Measurements from ENCODE around the gene LRRC63. TPM values are rescaled to one million over a fixed set of nuclear protein-coding genes. Genes with fewer than 3 reads are reported as not detected.

LRRC63 gene
- polyA plus RNA-seq, 1 of the 3 experiments (the other 2 are of a cell fraction): 0.03 TPM

DNA sequence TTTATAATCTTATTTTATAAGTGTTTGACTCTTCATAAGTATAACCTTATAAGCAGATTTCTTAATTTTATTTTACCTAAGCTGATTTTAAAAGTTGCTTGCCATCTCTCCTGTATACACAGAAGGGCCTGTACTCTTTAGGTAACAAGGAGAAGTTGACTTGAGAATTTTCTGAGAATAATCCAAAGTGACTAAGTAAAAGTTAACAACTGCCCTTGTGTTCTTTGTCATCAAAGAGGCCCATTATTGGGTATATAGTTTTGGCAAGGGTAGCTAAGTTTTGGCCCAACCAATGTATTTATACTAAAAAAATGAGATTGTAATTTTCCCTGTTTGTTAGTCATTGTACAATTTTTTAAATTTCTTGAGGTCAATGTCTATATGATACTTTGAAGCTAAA is 32.9 kb upstream of the LRRC63 start (continued):
- no peak for TF ChIP-seq FOXM1 (IDR thresholded peaks at IDR 0.05; ENCODE audit: low read depth)
- TF ChIP-seq CHD2 (IDR thresholded peaks at IDR 0.05; ENCODE audit: low read length, partially characterized antibody): no peak
- TF ChIP-seq TCF12 (IDR thresholded peaks at IDR 0.05): no peak
- TF ChIP-seq, protein P1, sequence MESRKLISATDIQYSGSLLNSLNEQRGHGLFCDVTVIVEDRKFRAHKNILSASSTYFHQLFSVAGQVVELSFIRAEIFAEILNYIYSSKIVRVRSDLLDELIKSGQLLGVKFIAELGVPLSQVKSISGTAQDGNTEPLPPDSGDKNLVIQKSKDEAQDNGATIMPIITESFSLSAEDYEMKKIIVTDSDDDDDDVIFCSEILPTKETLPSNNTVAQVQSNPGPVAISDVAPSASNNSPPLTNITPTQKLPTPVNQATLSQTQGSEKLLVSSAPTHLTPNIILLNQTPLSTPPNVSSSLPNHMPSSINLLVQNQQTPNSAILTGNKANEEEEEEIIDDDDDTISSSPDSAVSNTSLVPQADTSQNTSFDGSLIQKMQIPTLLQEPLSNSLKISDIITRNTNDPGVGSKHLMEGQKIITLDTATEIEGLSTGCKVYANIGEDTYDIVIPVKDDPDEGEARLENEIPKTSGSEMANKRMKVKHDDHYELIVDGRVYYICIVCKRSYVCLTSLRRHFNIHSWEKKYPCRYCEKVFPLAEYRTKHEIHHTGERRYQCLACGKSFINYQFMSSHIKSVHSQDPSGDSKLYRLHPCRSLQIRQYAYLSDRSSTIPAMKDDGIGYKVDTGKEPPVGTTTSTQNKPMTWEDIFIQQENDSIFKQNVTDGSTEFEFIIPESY (IDR thresholded peaks at IDR 0.05; ENCODE audit: borderline replicate concordance, low read depth): no peak
- TF ChIP-seq FOXJ3 (CRISPR knock-in tag; IDR thresholded peaks at IDR 0.05): no peak
- no peak for TF ChIP-seq JUND (IDR thresholded peaks at IDR 0.05)
- TF ChIP-seq, protein P2, sequence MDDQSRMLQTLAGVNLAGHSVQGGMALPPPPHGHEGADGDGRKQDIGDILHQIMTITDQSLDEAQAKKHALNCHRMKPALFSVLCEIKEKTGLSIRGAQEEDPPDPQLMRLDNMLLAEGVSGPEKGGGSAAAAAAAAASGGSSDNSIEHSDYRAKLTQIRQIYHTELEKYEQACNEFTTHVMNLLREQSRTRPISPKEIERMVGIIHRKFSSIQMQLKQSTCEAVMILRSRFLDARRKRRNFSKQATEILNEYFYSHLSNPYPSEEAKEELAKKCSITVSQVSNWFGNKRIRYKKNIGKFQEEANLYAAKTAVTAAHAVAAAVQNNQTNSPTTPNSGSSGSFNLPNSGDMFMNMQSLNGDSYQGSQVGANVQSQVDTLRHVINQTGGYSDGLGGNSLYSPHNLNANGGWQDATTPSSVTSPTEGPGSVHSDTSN (IDR thresholded peaks at IDR 0.05): no peak
- TF ChIP-seq MXI1 (IDR thresholded peaks at IDR 0.05; ENCODE audit: low read depth, low read length): no peak
- TF ChIP-seq GATA2 (CRISPR knock-in tag; IDR thresholded peaks at IDR 0.05): no peak

DNA sequence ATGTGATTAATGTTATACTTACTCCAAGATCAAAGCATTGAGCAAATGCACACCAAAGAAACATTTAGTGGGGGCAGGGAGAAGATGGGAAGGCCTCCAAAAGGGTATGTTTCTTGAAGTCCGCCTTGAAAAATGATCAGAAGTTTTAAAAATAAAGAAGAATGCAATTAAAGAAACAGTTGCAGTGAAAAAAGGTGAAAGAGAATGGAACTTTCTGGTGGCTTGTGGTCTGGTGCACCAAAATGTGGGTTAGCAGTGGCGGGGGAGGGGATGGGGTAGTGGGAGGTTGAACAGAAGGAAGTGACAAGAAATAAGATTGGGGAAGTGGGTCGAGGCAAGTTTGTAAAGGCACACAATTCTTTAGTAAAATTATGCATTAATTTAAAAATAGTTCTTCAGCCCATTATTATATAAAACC is 32.2 kb upstream of the LRRC63 start:
- WGBS (ENCODE audit: low lambda C conversion rate): 63% methylated on average over 3 of the region's 3 CpGs
- Histone ChIP-seq H3K79me2 (ENCODE audit: insufficient read depth) (no peaks in the 10 kb centered on the region), H3K27me3 (ENCODE audit: insufficient read depth) (no peaks in the 10 kb centered on the region), H3K4me2 (no peak overlapping the region), H3K9me3 (0 out of 2 replicates have a peak, but pooled peaks cover 3% of the 10 kb centered on the region), H3K9me2 (no peaks in the 10 kb centered on the region), H4K20me1 (ENCODE audit: insufficient read depth) (no peaks in the 10 kb centered on the region), H2AFZ (ENCODE audit: low read depth) (no peak overlapping the region), H3K36me3 (replicated peaks in 1 of 2; ENCODE audit: control insufficient read depth in 1 of 2, insufficient read depth in 2 of 2, low read length in 1 of 2) (no peaks in the 10 kb centered on the region), H3F3A (replicated peaks; ENCODE audit: insufficient read depth) (no peaks in the 10 kb centered on the region), H3K27ac (ENCODE audit: low read depth in 2 of 2, low read length in 1 of 2) (no peak overlapping the region), H3K4me1 (ENCODE audit: control insufficient read depth in 1 of 2, insufficient read depth in 2 of 2, low read depth in 1 of 2, low read length in 1 of 2) (no peaks in the 10 kb centered on the region; a peak in 2 of 4 replicates), H3K9ac (no peak overlapping the region), H3K4me3 (ENCODE audit: low read depth in 2 of 2, low read length in 1 of 2) (no peak overlapping the region)
- CTCF ChIA-PET: no interaction called here
- TF ChIP-seq RAD21 (IDR thresholded peaks at IDR 0.05; ENCODE audit: low read length) (no peak), RFX5 (IDR thresholded peaks at IDR 0.05; ENCODE audit: low read length) (no peak), POLR2AphosphoS5 (IDR thresholded peaks at IDR 0.05; ENCODE audit: low read depth, low read length) (no peak), FOXJ3 (CRISPR knock-in tag; IDR thresholded peaks at IDR 0.05) (no peak), ELF1 (IDR thresholded peaks at IDR 0.05) (no peak), GATA2 (CRISPR knock-in tag; IDR thresholded peaks at IDR 0.05) (no peak), SMC3 (IDR thresholded peaks at IDR 0.05; ENCODE audit: low read depth, low read length) (no peak), MEF2A (IDR thresholded peaks at IDR 0.05; ENCODE audit: borderline replicate concordance, low read depth) (no peak)
- TF ChIP-seq, protein P3, sequence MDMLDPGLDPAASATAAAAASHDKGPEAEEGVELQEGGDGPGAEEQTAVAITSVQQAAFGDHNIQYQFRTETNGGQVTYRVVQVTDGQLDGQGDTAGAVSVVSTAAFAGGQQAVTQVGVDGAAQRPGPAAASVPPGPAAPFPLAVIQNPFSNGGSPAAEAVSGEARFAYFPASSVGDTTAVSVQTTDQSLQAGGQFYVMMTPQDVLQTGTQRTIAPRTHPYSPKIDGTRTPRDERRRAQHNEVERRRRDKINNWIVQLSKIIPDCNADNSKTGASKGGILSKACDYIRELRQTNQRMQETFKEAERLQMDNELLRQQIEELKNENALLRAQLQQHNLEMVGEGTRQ (IDR thresholded peaks at IDR 0.05; ENCODE audit: borderline replicate concordance, low read depth, low read length): no peak
- TF ChIP-seq, protein P4, sequence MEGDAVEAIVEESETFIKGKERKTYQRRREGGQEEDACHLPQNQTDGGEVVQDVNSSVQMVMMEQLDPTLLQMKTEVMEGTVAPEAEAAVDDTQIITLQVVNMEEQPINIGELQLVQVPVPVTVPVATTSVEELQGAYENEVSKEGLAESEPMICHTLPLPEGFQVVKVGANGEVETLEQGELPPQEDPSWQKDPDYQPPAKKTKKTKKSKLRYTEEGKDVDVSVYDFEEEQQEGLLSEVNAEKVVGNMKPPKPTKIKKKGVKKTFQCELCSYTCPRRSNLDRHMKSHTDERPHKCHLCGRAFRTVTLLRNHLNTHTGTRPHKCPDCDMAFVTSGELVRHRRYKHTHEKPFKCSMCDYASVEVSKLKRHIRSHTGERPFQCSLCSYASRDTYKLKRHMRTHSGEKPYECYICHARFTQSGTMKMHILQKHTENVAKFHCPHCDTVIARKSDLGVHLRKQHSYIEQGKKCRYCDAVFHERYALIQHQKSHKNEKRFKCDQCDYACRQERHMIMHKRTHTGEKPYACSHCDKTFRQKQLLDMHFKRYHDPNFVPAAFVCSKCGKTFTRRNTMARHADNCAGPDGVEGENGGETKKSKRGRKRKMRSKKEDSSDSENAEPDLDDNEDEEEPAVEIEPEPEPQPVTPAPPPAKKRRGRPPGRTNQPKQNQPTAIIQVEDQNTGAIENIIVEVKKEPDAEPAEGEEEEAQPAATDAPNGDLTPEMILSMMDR (IDR thresholded peaks at IDR 0.05): no peak
- no peak for DNase-seq
- POLR2A ChIA-PET: no interaction called here
